ENCODE measurements around the gene CAMKK2. TPM values are rescaled to one million over a fixed set of nuclear protein-coding genes. Genes with fewer than 3 reads are reported as not detected.

The CAMKK2 gene
- total and polyA plus RNA-seq, 4 donors = 10.5 to 26.0 (median 20.5) TPM

DNA sequence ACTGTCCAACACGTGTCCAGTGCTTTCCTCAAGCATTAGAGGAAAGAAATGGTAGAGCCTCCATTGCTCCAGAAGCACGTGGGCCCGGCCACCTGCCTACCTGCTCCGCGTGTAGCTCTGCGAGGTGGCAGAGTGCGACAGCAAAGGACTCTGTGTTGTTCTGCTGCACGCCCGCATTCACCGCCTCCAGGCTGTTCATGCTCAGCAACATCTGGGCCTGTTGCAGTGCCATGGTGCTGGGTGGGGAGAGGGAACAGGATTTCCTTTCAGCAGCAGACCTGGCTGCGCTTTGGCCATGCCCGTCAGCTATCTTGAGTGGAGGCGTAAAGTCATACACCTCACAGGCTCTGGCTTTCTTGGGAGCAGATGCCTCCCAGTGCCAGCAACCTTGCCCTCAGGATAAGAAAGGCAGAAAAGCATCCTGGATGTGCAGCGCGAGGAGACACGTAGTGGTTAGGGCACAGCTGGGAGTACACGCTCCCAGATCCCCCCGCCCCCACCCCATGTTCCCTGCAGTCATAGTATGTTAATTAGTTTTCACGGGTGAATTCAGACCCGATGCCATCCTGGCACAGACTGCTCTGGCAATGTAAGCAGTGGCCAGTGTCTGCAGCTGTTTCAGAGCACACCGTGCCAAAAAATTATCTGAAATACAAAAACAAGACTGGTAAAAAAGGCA is 30.6 kb upstream of the CAMKK2 start:
- no peak overlapping the region for H3K27ac ChIP-seq (ENCODE audit: low read depth in 1 of 2, low read length in 2 of 2)

DNA sequence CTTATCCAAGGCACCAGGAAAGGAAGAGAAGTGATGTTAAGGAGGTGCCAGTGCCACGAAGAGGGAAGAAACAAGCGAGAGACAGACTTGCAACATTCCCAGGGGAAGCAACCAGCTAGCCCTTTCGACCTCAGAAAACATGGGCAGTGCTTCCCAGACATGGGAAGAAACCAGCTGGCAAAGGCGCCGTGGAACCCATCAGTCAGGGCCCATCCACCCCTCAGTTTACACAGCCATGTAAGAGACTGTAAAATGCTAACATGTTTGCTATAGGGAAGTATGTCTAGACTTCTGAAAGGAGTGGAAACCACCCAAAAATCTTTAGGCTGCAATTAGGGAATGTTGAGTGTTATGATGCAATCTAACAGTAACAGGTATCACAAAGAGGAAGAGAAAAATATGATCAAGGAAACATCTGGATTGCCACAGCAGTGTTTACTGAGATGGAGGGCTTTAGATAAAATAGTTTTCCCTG is 29.4 kb upstream of the CAMKK2 start:
- Histone ChIP-seq H3K36me3 (ENCODE audit: control insufficient read depth in 4 of 4, insufficient read depth in 3 of 4, low read depth in 1 of 4, low read length in 3 of 4) (peaks cover 17 to 58% (median 39%) of the 10 kb centered on the region in 4 donors), H3K4me3 (ENCODE audit: low read depth in 1 of 3, low read length in 3 of 3) (no peak overlapping the region), H3K4me1 (ENCODE audit: control insufficient read depth in 4 of 4, insufficient read depth in 4 of 4, low read length in 3 of 4) (peaks cover 0 to 3% (median 1%) of the 10 kb centered on the region in 4 donors), H3K27me3 (ENCODE audit: control insufficient read depth in 4 of 4, insufficient read depth in 4 of 4, low read length in 3 of 4) (no peaks in the 10 kb centered on the region), H3K9me3 (ENCODE audit: control insufficient read depth in 4 of 4, low read length in 3 of 4) (no peaks in the 10 kb centered on the region), H3K27ac (ENCODE audit: low read depth in 1 of 2, low read length in 2 of 2) (no peak overlapping the region), H3K9ac (ENCODE audit: low read depth in 1 of 2, low read length in 2 of 2) (no peak overlapping the region)
- DNase-seq (ENCODE audit: low spot score) = no peak
- WGBS = 67% methylated on average over 5 of the region's 5 CpGs
- TF ChIP-seq, protein P1, sequence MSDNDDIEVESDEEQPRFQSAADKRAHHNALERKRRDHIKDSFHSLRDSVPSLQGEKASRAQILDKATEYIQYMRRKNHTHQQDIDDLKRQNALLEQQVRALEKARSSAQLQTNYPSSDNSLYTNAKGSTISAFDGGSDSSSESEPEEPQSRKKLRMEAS (IDR thresholded peaks at IDR 0.05) = no peak
- no peak for TF ChIP-seq HNF4A (conservative IDR thresholded peaks at IDR 0.05)
- no peak for TF ChIP-seq JUND (IDR thresholded peaks at IDR 0.05)
- no peak for TF ChIP-seq GABPA (IDR thresholded peaks at IDR 0.05 in 1 of 2, conservative IDR thresholded peaks at IDR 0.05 in 1 of 2)
- no peak for TF ChIP-seq EGR1 (IDR thresholded peaks at IDR 0.05; ENCODE audit: low read depth in 2 of 2)
- no peak for TF ChIP-seq FOXA2 (IDR thresholded peaks at IDR 0.05)
- TF ChIP-seq HNF4G (IDR thresholded peaks at IDR 0.05) = no peak
- TF ChIP-seq, protein P2, sequence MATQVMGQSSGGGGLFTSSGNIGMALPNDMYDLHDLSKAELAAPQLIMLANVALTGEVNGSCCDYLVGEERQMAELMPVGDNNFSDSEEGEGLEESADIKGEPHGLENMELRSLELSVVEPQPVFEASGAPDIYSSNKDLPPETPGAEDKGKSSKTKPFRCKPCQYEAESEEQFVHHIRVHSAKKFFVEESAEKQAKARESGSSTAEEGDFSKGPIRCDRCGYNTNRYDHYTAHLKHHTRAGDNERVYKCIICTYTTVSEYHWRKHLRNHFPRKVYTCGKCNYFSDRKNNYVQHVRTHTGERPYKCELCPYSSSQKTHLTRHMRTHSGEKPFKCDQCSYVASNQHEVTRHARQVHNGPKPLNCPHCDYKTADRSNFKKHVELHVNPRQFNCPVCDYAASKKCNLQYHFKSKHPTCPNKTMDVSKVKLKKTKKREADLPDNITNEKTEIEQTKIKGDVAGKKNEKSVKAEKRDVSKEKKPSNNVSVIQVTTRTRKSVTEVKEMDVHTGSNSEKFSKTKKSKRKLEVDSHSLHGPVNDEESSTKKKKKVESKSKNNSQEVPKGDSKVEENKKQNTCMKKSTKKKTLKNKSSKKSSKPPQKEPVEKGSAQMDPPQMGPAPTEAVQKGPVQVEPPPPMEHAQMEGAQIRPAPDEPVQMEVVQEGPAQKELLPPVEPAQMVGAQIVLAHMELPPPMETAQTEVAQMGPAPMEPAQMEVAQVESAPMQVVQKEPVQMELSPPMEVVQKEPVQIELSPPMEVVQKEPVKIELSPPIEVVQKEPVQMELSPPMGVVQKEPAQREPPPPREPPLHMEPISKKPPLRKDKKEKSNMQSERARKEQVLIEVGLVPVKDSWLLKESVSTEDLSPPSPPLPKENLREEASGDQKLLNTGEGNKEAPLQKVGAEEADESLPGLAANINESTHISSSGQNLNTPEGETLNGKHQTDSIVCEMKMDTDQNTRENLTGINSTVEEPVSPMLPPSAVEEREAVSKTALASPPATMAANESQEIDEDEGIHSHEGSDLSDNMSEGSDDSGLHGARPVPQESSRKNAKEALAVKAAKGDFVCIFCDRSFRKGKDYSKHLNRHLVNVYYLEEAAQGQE (IDR thresholded peaks at IDR 0.05) = no peak
- no peak for TF ChIP-seq NR2F2 (IDR thresholded peaks at IDR 0.05)

More for the DNA sequence above, 30.6 kb upstream of the CAMKK2 start:
- Histone ChIP-seq H3K27me3 (ENCODE audit: control insufficient read depth in 4 of 4, insufficient read depth in 4 of 4, low read length in 3 of 4) (no peaks in the 10 kb centered on the region), H3K4me1 (ENCODE audit: control insufficient read depth in 4 of 4, insufficient read depth in 4 of 4, low read length in 3 of 4) (peaks cover 0 to 3% (median 2%) of the 10 kb centered on the region in 4 donors), H3K36me3 (ENCODE audit: control insufficient read depth in 4 of 4, insufficient read depth in 3 of 4, low read depth in 1 of 4, low read length in 3 of 4) (peaks cover 21 to 64% (median 40%) of the 10 kb centered on the region in 4 donors), H3K9me3 (ENCODE audit: control insufficient read depth in 4 of 4, low read length in 3 of 4) (no peaks in the 10 kb centered on the region), H3K4me3 (ENCODE audit: low read depth in 1 of 3, low read length in 3 of 3) (no peak overlapping the region), H3K9ac (ENCODE audit: low read depth in 1 of 2, low read length in 2 of 2) (no peak overlapping the region)
- TF ChIP-seq, protein P3, sequence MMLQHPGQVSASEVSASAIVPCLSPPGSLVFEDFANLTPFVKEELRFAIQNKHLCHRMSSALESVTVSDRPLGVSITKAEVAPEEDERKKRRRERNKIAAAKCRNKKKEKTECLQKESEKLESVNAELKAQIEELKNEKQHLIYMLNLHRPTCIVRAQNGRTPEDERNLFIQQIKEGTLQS (IDR thresholded peaks at IDR 0.05) = no peak
- TF ChIP-seq TAF1 (conservative IDR thresholded peaks at IDR 0.05) = no peak
- no peak for TF ChIP-seq FOXA1 (IDR thresholded peaks at IDR 0.05)
- TF ChIP-seq, protein P4, sequence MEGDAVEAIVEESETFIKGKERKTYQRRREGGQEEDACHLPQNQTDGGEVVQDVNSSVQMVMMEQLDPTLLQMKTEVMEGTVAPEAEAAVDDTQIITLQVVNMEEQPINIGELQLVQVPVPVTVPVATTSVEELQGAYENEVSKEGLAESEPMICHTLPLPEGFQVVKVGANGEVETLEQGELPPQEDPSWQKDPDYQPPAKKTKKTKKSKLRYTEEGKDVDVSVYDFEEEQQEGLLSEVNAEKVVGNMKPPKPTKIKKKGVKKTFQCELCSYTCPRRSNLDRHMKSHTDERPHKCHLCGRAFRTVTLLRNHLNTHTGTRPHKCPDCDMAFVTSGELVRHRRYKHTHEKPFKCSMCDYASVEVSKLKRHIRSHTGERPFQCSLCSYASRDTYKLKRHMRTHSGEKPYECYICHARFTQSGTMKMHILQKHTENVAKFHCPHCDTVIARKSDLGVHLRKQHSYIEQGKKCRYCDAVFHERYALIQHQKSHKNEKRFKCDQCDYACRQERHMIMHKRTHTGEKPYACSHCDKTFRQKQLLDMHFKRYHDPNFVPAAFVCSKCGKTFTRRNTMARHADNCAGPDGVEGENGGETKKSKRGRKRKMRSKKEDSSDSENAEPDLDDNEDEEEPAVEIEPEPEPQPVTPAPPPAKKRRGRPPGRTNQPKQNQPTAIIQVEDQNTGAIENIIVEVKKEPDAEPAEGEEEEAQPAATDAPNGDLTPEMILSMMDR (IDR thresholded peaks at IDR 0.05; ENCODE audit: low read depth, low read length, missing input control) = no peak
- no peak for TF ChIP-seq YY1 (IDR thresholded peaks at IDR 0.05)
- TF ChIP-seq, protein P1 (IDR thresholded peaks at IDR 0.05) = no peak
- no peak for TF ChIP-seq EGR1 (IDR thresholded peaks at IDR 0.05; ENCODE audit: low read depth in 2 of 2)
- no peak for TF ChIP-seq RXRA (IDR thresholded peaks at IDR 0.05)
- no peak for DNase-seq (ENCODE audit: low spot score)
- 89% methylated on average over 21 of the region's 21 CpGs for WGBS

All from liver (tissue), 9 donors.